ENCODE measurements around the gene NMNAT3. TPM values are rescaled to one million over a fixed set of nuclear protein-coding genes. Genes with fewer than 3 reads are reported as not detected.
A peak's percentile ranks its signal among the peaks of the same experiment; 100 is the strongest.

Gene NMNAT3
- total RNA-seq, 2 experiments from 2014 or later: 0.94 to 1.1 TPM

DNA sequence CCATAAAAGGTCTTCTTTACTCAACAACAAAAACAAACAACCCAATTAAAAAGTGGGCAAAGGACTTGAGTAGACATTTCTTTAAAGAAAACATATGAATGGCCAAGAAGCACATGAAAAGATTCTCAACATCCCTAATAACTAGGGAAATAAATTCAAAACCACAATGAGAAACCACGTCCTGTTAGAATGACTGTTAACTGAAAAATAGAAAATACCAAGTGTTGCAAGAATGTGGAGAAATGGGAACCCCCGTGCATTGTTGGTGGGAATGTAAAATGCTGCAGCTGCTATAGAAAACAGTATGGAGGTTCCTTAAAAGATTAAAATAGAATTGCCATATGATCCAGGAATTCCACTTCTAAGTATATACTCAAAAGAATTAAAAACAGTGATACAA, 34.8 kb downstream of the NMNAT3 start:
- Mint-ChIP-seq H3K27me3 (no peaks in the 10 kb centered on the region), H3K4me3 (no peak overlapping the region), H3K27ac (no peak overlapping the region), H3K36me3 (ENCODE audit: low read depth) (no peaks in the 10 kb centered on the region), H3K4me1 (peaks cover 5% of the 10 kb centered on the region), H3K9me3 (peaks cover 6% of the 10 kb centered on the region)
- ChIA-PET CTCF (no interaction called here), POLR2A (no interaction called here)
- no peak for DNase-seq

- DNase-seq: no peak
- Mint-ChIP-seq H3K4me1 (peaks cover 5% of the 10 kb centered on the region), H3K27me3 (no peaks in the 10 kb centered on the region), H3K4me3 (no peak overlapping the region), H3K36me3 (ENCODE audit: low read depth) (no peaks in the 10 kb centered on the region), H3K27ac (no peak overlapping the region), H3K9me3 (peaks cover 6% of the 10 kb centered on the region)
- CTCF ChIA-PET: no interaction called here
- POLR2A ChIA-PET: no interaction called here
Observed at GRCh38 chr3:139640456-139640855, 37.3 kb downstream of the NMNAT3 start.

DNA sequence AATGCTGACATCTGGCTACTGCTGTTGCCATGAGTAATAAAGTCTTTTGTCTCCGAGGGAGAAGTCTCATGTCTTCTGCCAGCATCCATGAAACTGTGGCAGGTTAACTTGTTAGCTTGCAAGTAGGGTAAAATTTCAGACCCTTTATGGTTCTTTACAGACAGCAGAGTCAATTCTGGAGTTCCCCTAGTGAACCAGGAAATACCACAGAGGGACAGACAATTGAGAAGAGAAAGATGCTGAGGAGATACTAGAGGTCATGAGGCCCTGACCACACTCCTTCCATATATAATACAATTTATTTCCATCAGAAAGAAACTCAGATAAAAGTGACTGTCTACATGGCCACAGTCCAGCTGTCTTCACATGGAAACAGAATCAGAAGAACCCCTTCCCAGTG, 38.1 kb downstream of the NMNAT3 start:
- CTCF ChIA-PET: no interaction called here
- H3K36me3 Mint-ChIP-seq (ENCODE audit: low read depth): no peaks in the 10 kb centered on the region
- peaks cover 6% of the 10 kb centered on the region for H3K9me3 Mint-ChIP-seq
- H3K27me3 Mint-ChIP-seq: no peaks in the 10 kb centered on the region
- H3K27ac Mint-ChIP-seq: no peak overlapping the region
- H3K4me1 Mint-ChIP-seq: peaks cover 5% of the 10 kb centered on the region
- H3K4me3 Mint-ChIP-seq: no peak overlapping the region
- no peak for DNase-seq
- POLR2A ChIA-PET: no interaction called here

GRCh38 chr3:139638518-139638917, 39.3 kb downstream of the NMNAT3 start:
- H3K9me3 Mint-ChIP-seq: no peaks in the 10 kb centered on the region
- ChIA-PET POLR2A (no interaction called here), CTCF (no interaction called here)
- H3K4me3 Mint-ChIP-seq: no peak overlapping the region
- no peaks in the 10 kb centered on the region for H3K36me3 Mint-ChIP-seq (ENCODE audit: low read depth)
- H3K4me1 Mint-ChIP-seq: peaks cover 5% of the 10 kb centered on the region
- H3K27ac Mint-ChIP-seq: no peak overlapping the region
- DNase-seq: no peak
- no peaks in the 10 kb centered on the region for H3K27me3 Mint-ChIP-seq

GRCh38 chr3:139636511-139636910, 41.3 kb downstream of the NMNAT3 start:
- ChIA-PET CTCF (interaction anchor here (1.5 kb wide), 1 partner anchor 10 kb away, joined by 3 read pairs; no protein-coding TSS in a partner anchor), POLR2A (no interaction called here)
- Mint-ChIP-seq H3K27ac (no peak overlapping the region), H3K4me1 (no peaks in the 10 kb centered on the region), H3K9me3 (no peaks in the 10 kb centered on the region), H3K27me3 (no peaks in the 10 kb centered on the region), H3K4me3 (no peak overlapping the region), H3K36me3 (ENCODE audit: low read depth) (no peaks in the 10 kb centered on the region)
- no peak for DNase-seq

GRCh38 chr3:139634111-139634635, 43.6 kb downstream of the NMNAT3 start:
- no peak overlapping the region for H3K27ac Mint-ChIP-seq
- ChIA-PET POLR2A (no interaction called here), CTCF (no interaction called here)
- no peaks in the 10 kb centered on the region for H3K27me3 Mint-ChIP-seq
- no peak overlapping the region for H3K4me3 Mint-ChIP-seq
- no peaks in the 10 kb centered on the region for H3K4me1 Mint-ChIP-seq
- H3K9me3 Mint-ChIP-seq: no peaks in the 10 kb centered on the region
- no peak for DNase-seq
- no peaks in the 10 kb centered on the region for H3K36me3 Mint-ChIP-seq (ENCODE audit: low read depth)

DNA sequence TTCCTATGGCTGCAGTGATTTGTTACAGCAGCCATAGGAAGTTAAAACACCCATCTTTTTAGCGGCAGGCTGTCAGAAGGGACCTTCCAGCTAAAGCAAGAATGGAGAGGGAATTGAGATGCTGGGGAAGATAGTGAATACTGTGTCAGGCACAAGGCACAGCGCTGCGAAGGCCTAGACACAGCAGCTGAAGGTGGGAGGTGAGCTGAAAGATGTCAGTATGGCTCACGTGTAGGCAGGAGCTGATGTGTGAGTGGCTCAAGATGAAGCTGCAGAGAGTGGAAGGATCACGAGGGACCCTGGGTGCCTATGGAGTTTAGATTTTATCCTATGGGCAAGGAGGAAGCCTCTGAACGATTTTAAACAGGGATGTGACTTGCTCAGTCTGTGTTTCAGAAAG, 44.3 kb downstream of the NMNAT3 start:
- no peaks in the 10 kb centered on the region for H3K36me3 Mint-ChIP-seq (ENCODE audit: low read depth)
- no peaks in the 10 kb centered on the region for H3K9me3 Mint-ChIP-seq
- no peak overlapping the region for H3K27ac Mint-ChIP-seq
- ChIA-PET POLR2A (no interaction called here), CTCF (no interaction called here)
- no peak for DNase-seq
- H3K4me1 Mint-ChIP-seq: no peaks in the 10 kb centered on the region
- H3K4me3 Mint-ChIP-seq: no peak overlapping the region
- H3K27me3 Mint-ChIP-seq: no peaks in the 10 kb centered on the region

- Mint-ChIP-seq H3K4me3 (no peak overlapping the region), H3K4me1 (no peaks in the 10 kb centered on the region), H3K9me3 (no peaks in the 10 kb centered on the region), H3K27me3 (no peaks in the 10 kb centered on the region), H3K36me3 (ENCODE audit: low read depth) (no peaks in the 10 kb centered on the region), H3K27ac (no peak overlapping the region)
- ChIA-PET POLR2A (no interaction called here), CTCF (no interaction called here)
- DNase-seq: no peak
Observed at GRCh38 chr3:139630542-139630941, 47.2 kb downstream of the NMNAT3 start.

- Mint-ChIP-seq H3K9me3 (no peaks in the 10 kb centered on the region), H3K27me3 (no peaks in the 10 kb centered on the region), H3K4me1 (no peaks in the 10 kb centered on the region), H3K27ac (no peak overlapping the region), H3K36me3 (ENCODE audit: low read depth) (no peaks in the 10 kb centered on the region), H3K4me3 (no peak overlapping the region)
- ChIA-PET CTCF (no interaction called here), POLR2A (no interaction called here)
- DNase-seq: peak; percentile 30
Observed at GRCh38 chr3:139629033-139629432, 48.7 kb downstream of the NMNAT3 start.

- no peaks in the 10 kb centered on the region for H3K4me1 Mint-ChIP-seq
- no peaks in the 10 kb centered on the region for H3K36me3 Mint-ChIP-seq (ENCODE audit: low read depth)
- no peaks in the 10 kb centered on the region for H3K9me3 Mint-ChIP-seq
- no peak overlapping the region for H3K4me3 Mint-ChIP-seq
- H3K27ac Mint-ChIP-seq: no peak overlapping the region
- DNase-seq: no peak
- POLR2A ChIA-PET: no interaction called here
- H3K27me3 Mint-ChIP-seq: no peaks in the 10 kb centered on the region
- CTCF ChIA-PET: no interaction called here
Observed at GRCh38 chr3:139627759-139628158, 50.0 kb downstream of the NMNAT3 start.

GRCh38 chr3:139620438-139620837, 57.3 kb downstream of the NMNAT3 start:
- no peak for DNase-seq
- no peak overlapping the region for H3K27ac Mint-ChIP-seq
- H3K36me3 Mint-ChIP-seq (ENCODE audit: low read depth): no peaks in the 10 kb centered on the region
- H3K4me3 Mint-ChIP-seq: no peak overlapping the region
- ChIA-PET POLR2A (no interaction called here), CTCF (no interaction called here)
- H3K9me3 Mint-ChIP-seq: no peaks in the 10 kb centered on the region
- H3K27me3 Mint-ChIP-seq: no peaks in the 10 kb centered on the region
- H3K4me1 Mint-ChIP-seq: no peaks in the 10 kb centered on the region

GRCh38 chr3:139619484-139619883, 58.3 kb downstream of the NMNAT3 start:
- Mint-ChIP-seq H3K27ac (no peak overlapping the region), H3K9me3 (no peaks in the 10 kb centered on the region), H3K27me3 (no peaks in the 10 kb centered on the region), H3K4me1 (no peaks in the 10 kb centered on the region), H3K4me3 (no peak overlapping the region), H3K36me3 (ENCODE audit: low read depth) (no peaks in the 10 kb centered on the region)
- ChIA-PET POLR2A (no interaction called here), CTCF (no interaction called here)
- DNase-seq: no peak

DNA sequence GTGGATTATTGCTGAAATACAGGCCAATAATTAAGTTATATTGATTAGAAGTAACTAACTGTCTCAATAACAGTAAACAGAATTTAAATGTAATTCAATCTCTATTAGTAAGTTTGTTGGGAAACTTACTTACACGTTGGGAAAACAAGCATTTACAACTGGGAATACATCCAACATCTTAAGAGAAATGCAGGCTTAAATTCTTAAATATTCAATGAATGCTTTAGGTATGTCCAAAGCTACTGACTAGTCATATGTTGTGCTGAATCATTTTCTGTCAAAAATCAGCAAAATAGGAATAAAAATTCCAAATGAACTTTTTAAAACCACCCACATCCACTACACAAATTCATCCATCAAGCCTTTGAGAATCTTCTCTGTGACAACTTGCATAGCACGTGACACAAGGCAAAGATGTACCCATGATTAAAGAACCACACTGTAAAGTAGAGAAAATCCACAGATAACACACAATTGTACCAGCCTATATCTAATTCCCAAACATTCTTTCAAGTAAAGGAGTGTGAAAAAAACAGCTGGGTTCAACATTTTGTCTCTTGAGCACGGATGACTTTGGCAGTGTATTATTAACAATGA, 60.0 kb downstream of the NMNAT3 start:
- Mint-ChIP-seq H3K27me3 (no peaks in the 10 kb centered on the region), H3K4me3 (no peak overlapping the region), H3K27ac (no peak overlapping the region), H3K9me3 (no peaks in the 10 kb centered on the region), H3K4me1 (no peaks in the 10 kb centered on the region), H3K36me3 (ENCODE audit: low read depth) (no peaks in the 10 kb centered on the region)
- DNase-seq: no peak
- ChIA-PET POLR2A (no interaction called here), CTCF (no interaction called here)

DNA sequence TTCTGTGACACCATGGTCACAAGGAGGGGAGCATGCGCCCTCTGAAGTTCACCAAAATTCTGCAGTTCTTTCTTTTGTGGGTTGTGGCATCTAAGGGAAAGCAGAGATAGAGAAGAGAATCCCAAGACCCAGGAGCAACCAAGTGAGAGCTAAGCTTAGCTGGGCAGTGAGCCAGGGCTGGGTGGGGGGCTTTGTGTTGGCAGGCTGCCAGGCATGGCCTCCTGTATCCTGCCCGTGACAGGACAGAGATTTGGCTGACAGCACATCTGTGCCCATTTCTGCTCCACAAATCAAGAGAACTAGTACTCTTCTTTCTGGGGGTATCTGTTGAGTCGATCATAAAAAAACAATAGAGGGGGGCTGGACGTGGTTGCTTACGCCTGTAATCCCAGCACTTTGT, 66.2 kb downstream of the NMNAT3 start:
- ChIA-PET POLR2A (no interaction called here), CTCF (no interaction called here)
- no peaks in the 10 kb centered on the region for H3K9me3 Mint-ChIP-seq
- H3K27me3 Mint-ChIP-seq: no peaks in the 10 kb centered on the region
- no peak overlapping the region for H3K4me3 Mint-ChIP-seq
- no peaks in the 10 kb centered on the region for H3K36me3 Mint-ChIP-seq (ENCODE audit: low read depth)
- no peaks in the 10 kb centered on the region for H3K4me1 Mint-ChIP-seq
- no peak for DNase-seq
- no peak overlapping the region for H3K27ac Mint-ChIP-seq
